ENCODE measurements around the gene RPL36AL.
"Not testable (repeated sequence)": the region's sequence is repeated elsewhere in the genome, so short reads cannot be mapped to it uniquely, and the experiment has no call there.

RPL36AL gene

GRCh38 chr14:49619730-49620129 lies 696 bp downstream of the RPL36AL start:
- no peak for DNase-seq

DNA sequence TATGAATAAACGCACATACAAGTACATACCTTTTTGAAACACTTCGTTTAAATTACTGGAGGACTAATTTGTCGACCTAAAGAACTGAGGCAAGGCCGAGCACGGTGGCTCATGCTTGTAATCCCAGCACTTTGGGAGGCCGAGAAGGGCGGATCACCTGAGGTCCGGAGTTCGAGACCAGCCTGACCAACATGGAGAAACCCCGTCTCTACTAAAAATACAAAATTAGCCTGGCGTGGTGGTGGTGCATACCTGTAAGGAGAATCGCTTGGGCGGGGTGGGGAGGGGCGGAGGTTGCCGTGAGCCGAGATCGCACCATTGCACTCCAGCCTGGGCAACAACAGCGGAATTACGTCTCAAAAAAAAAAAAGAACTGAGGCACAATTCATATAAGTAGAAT lies 1.2 kb downstream of the RPL36AL start:
- not testable (repeated sequence) for DNase-seq

DNA sequence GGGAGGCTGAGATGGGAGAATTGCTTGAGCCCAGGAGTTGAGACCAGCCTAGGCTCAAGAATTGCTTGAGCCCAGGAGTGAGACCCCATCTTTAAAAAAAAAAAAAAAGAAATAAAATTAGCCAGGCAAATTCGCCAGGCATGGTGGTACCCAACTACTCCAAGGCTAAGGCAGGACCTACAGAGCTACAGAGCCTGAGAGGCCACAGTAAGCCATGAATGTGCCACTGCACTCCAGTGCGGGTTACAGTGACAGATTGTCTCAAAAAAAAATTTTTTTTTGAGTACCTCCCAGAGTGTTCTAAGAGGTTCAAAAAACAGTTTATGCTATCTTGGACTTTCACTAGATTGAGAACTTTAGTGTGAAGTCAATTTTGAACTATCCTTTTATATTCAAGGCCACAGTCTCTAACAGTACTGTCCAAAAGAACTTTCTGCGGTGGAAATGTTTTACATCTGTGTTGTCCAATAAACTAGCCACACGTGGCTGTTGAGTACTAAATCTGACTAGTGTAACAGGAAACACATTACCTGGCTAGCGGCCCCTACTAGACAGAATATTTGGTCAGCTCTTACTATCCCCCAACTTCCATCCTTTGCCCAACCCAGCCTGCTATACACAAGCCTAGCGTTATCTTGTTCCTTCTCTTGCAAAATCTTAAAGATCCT lies 2.4 kb downstream of the RPL36AL start:
- DNase-seq = no peak

GRCh38 chr14:49615776-49616175 lies 4.7 kb downstream of the RPL36AL start:
- no peak for DNase-seq

GRCh38 chr14:49614196-49614595 lies 6.2 kb downstream of the RPL36AL start:
- DNase-seq = no peak

- no peak for DNase-seq
Measured at GRCh38 chr14:49612671-49613070, 7.8 kb downstream of the RPL36AL start.

- DNase-seq = no peak
Measured at GRCh38 chr14:49612251-49612650, 8.2 kb downstream of the RPL36AL start.

DNA sequence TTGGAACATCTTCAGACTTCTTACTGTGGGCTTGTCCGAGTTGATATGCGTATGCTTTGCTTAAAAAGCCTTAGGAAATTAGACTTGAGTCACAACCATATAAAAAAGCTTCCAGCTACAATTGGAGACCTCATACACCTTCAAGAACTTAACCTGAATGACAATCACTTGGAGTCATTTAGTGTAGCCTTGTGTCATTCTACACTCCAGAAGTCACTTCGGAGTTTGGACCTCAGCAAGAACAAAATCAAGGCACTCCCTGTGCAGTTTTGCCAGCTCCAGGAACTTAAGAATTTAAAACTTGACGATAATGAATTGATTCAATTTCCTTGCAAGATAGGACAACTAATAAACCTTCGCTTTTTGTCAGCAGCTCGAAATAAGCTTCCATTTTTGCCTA lies 12.8 kb downstream of the RPL36AL start:
- DNase-seq = no peak

- DNase-seq = peak in 50 of 51 donors; percentile 16 to 86 (median 68)
Measured at GRCh38 chr14:49598485-49599300, 21.7 kb downstream of the RPL36AL start, which contains the start of gene LRR1. Gene LRR1, plus strand, starts transcription at chr14:49598940. Its CDS starts 81 bp downstream, at chr14:49599021.

GRCh38 chr14:49598189-49598484 lies 22.3 kb downstream of the RPL36AL start:
- peak in 4 of 51 donors; percentile 17 to 55 (median 30) for DNase-seq

DNA sequence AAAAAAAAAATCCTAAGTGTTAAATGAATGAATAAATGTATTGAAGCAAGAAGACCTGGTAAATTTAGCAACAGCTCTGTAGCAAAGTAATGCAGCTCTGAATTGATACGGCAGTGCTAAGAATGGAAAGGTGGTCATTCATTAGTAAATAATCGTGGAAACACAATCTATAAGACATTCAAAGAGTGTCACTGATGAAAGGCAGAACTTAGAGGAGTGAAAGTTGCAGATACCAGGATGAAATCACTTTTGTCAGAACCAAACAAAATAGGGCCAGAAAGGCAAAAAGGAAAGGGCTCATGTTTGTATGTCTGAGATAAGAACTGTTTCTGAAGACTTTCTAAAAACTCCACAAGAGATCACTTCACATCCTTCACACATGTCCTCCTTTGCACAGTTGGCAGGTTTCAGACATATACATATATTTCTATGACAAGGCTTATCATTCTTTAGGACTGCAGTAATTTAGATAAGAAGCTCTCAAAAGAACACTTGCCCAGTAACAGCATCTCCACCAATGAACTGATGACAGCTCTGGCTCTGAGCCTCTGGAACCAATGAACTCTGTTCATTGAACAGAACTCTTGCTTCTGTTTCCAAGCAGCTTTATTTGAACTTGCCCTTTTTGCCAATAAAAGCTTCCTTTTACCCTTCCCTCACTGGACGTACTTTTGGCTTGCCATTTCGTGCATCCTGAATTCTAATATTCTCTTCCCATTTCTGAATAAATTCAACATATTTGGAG lies 25.9 kb downstream of the RPL36AL start:
- peak in 5 of 51 donors; percentile 0 to 15 (median 8) for DNase-seq

- no peak for DNase-seq
Measured at GRCh38 chr14:49593016-49593415, 27.4 kb downstream of the RPL36AL start.

GRCh38 chr14:49589387-49589786 lies 31.0 kb downstream of the RPL36AL start:
- no peak for DNase-seq

DNA sequence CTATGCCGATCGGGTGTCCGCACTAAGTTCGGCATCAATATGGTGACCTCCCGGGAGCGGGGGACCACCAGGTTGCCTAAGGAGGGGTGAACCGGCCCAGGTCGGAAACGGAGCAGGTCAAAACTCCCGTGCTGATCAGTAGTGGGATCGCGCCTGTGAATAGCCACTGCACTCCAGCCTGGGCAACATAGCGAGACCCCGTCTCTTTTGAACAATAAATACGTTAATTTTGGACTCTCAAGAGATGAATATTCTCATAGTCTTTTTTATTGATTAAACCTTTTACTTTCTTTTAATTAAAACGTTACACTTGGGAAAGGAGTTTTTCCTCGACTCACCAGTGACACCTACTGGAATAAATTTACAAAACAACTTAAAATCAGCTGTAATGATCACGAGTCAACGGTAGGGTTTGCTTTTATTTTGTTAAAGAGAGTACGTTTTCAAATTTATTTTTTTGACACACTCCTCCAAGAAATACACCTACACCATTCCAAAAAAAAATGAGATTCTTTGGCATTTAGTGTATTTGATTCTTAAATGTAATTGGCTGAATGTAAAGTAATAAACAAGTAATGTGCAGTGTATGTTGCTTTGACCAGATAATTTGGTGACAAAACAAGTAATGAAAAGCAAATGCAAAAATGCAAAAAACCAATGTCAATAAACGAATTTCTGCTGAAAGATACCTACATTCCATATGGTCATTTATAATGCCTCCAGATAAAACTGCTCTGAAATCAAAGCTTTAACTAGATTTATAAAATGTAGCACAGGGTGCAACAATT lies 33.6 kb downstream of the RPL36AL start:
- peak in 6 of 51 donors; percentile 22 to 78 (median 43) for DNase-seq

- peak; percentile 74 to 99 (median 92) for DNase-seq
Measured at GRCh38 chr14:49585803-49586672, 34.4 kb downstream of the RPL36AL start, which contains the start of gene RPS29. Gene RPS29, minus strand, starts transcription at chr14:49586380. Its CDS starts 34 bp downstream, at chr14:49586346.

GRCh38 chr14:49584981-49585640 lies 35.3 kb downstream of the RPL36AL start:
- DNase-seq = not testable (repeated sequence)

GRCh38 chr14:49584058-49584457 lies 36.4 kb downstream of the RPL36AL start:
- no peak for DNase-seq

DNA sequence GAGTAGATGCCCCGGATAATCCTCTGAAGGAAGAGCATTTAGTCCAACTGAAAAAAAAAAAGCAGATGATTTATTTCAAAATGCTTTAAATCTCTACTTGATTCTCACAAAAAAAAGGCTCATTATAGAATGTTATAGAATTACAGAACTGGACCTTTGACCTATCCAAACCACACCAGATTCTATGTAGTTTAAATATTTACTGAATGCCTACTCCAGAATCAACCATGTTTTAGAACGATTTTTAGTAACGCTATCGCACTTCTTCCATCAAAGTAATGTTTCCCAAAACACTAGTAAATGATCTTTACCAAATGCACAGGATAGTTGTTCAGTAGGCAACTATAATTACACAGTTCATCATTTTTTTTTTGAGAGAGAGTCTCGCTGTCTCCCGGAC lies 36.8 kb downstream of the RPL36AL start:
- no peak for DNase-seq

DNA sequence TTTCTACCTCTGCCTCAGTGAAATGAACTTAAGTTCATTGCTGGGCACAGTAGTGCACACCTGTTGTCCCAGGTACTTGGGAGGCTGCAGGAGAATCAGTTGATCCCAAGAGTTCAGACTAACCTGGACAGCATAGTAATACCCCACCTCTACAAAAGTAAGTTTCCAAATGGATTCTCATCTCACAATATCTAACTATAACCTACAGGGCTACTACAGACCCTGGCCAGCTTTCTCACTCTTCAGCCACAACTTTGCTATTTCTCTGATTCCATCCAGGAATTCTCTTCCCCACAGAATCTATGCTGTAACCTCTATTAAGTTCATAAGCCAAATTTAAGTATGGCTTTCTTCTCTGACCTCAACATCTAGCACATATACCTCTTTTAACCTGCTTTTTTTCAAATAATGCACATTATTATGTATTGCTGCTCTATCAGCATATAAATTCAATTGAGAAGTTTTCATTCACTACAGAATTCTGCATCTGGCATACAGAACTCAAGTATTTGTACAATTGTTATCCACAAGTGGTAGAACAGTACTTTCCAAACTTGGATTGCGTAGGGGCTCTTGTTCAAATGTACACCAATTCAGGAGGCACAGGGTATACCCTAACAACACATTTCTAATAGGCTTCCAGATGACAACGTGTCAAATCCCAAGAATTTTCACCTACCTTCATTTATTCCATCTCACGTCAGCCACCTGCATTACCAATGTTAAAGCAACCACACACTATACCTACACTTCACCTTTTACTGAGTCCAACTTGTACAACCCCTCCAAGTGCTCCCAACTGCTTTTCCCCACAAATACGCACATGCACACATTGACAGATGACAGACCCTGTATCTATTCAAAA lies 38.1 kb downstream of the RPL36AL start:
- no peak for DNase-seq

Measured in hypothalamus (tissue), 51 donors.